Pancreas (tissue), 10 donors: ENCODE results near the gene ACAT2. TPM values are rescaled to one million over a fixed set of nuclear protein-coding genes. Genes with fewer than 3 reads are reported as not detected.

ENCODE experiments used
- ATAC-seq, 4 donors: fragments of 200-7000 bp; cut with Tn5 transposase; one replicate each; pipeline versions ENCODE4 v1.8.0 to v1.9.1; 2020; ENCODE audit warnings: mild to moderate bottlenecking in 4 of 4, moderate library complexity in 4 of 4
- DNase-seq, 6 donors: peaks; one replicate each; pipeline ENCODE4 v3.0.0-alpha.2; 2020
- FAIRE-seq: peaks from 2 replicates; lab custom pipeline; 2012; peaks lifted over from hg19 to GRCh38; lab: Jason Lieb, UNC
- H3K27ac ChIP-seq, 4 donors: fragments of 200-600 bp; sonication (generic); 1 replicate in 3 of 4; 2 replicates in 1 of 4; pipeline versions ENCODE4 v1.5.0 to v1.8.0; 2020
- H3K27me3 ChIP-seq, 4 donors: fragments of 200-600 bp; one replicate each; pipeline ENCODE4 v1.8.0; 2021
- H3K36me3 ChIP-seq, 3 donors: fragments of 200-600 bp; sonication (generic) in 1 of 3; one replicate each; pipeline versions ENCODE4 v1.5.0 to v1.8.0; 2020 to 2021
- H3K4me1 ChIP-seq, 3 donors: fragments of 200-600 bp; one replicate each; pipeline ENCODE4 v1.8.0; 2021
- H3K4me3 ChIP-seq, 4 donors: fragments of 200-600 bp; sonication (generic) in 2 of 4; one replicate each; pipeline versions ENCODE4 v1.5.0 to v1.8.0; 2020 to 2021
- H3K9me3 ChIP-seq, 4 donors: fragments of 200-600 bp; one replicate each; pipeline ENCODE4 v1.8.0; 2021
- CTCF ChIP-seq, 4 donors: fragments of 200-600 bp; sonication (generic) in 3 of 4; IDR thresholded peaks; one replicate each; pipeline versions ENCODE4 v1.5.0 to v1.8.0; 2021; ENCODE audit warnings: antibody characterized with exemption in 4 of 4
- WGBS, 2 donors: extraction: QIAGEN DNeasy Blood & Tissue Kit; methylation state at CpG; one replicate each; pipeline ENCODE4 v1.1.7; 2013; 5-methylcytosine and 5-hydroxymethylcytosine counted together
- intact Hi-C, 3 donors: fragments of 100-400 bp; cut with DNase I; formaldehyde crosslinking; loops; one replicate each; pipeline versions ENCODE4 v1.11.1 to v1.14.2; 2022
- polyA plus RNA-seq, 2 donors: library from polyadenylated mRNA; stranded (reverse); fragments of 200-250 nt; gene quantifications; one replicate each; pipeline ENCODE4 v1.2.3, GENCODE V29; 2013
- total RNA-seq, 6 donors: library from RNA; stranded (reverse); fragmentation: NEBNext Ultra II Directional in 4 of 6; extraction: Animal tissue kit (Norgen Biotek cat#: 25700) in 4 of 6; gene quantifications; one replicate each; pipeline versions ENCODE4 v1.2.1 to v1.2.4, GENCODE V29; 2021 to 2023
- donor health status: healthy with polysubstance abuse.
- donor health status: DM: no; HTN: no; CAD: no; lungs with moderate emphysema.
- donor health status: DM: no; HTN: no; CAD: no.
- donor health status: control.
- donor health status: control.
- donor health status: Bipolar disorder and iron deficiency.
- donor health status: DM: yes; HTN: yes; CAD: no.
- donor health status: DM: no; HTN: no; CAD: no.
- donor health status: DM: no; HTN: no; CAD: no.
- donor health status: DM: yes; HTN: yes; CAD: no.

Gene ACAT2
- total and polyA plus RNA-seq, 8 donors, result 3.3 to 10.1 (median 7.4) TPM

GRCh38 chr6:159806021-159806458 lies 44.2 kb downstream of the ACAT2 start:
- FAIRE-seq (no peak), ATAC-seq (no peak)
- WGBS, 2 donors, result 83 to 86% methylated on average over 9 of the region's 9 CpGs

GRCh38 chr6:159807150-159807858 lies 45.5 kb downstream of the ACAT2 start:
- no peak overlapping the region for H3K4me3 ChIP-seq
- intact Hi-C loops, result no loop called here
- H3K9me3 ChIP-seq, result no peaks in the 10 kb centered on the region
- no peaks in the 10 kb centered on the region for H3K27me3 ChIP-seq
- ATAC-seq, result peak; percentile 77 to 88 (median 83)
- H3K4me1 ChIP-seq, result peaks cover 0 to 6% (median 3%) of the 10 kb centered on the region in 3 donors
- H3K36me3 ChIP-seq, result no peaks in the 10 kb centered on the region
- TF ChIP-seq CTCF (IDR thresholded peaks at IDR 0.05), result no peak
- 52 to 71% methylated on average over 5 of the region's 5 CpGs for WGBS, 2 donors
- FAIRE-seq, result no peak
- H3K27ac ChIP-seq, result peak overlapping the region; percentile 38 to 70 (median 64)
- peak in 2 of 6 donors; percentile 37 to 46 for DNase-seq

More at GRCh38 chr6:159806021-159806458, 44.2 kb downstream of the ACAT2 start:
- peak in 1 of 6 donors; percentile 18 for DNase-seq
- no peak for TF ChIP-seq CTCF (IDR thresholded peaks at IDR 0.05)
- H3K27me3 ChIP-seq, result no peaks in the 10 kb centered on the region
- no peaks in the 10 kb centered on the region for H3K4me1 ChIP-seq
- H3K27ac ChIP-seq, result peak overlapping the region in 1 of 4 donors; percentile 70
- intact Hi-C loops, result no loop called here
- no peaks in the 10 kb centered on the region for H3K9me3 ChIP-seq
- no peaks in the 10 kb centered on the region for H3K36me3 ChIP-seq
- H3K4me3 ChIP-seq, result no peak overlapping the region

- ATAC-seq, result no peak
- Histone ChIP-seq H3K27ac (no peak overlapping the region), H3K4me1 (peaks cover 0 to 6% (median 3%) of the 10 kb centered on the region in 3 donors), H3K4me3 (no peak overlapping the region), H3K27me3 (no peaks in the 10 kb centered on the region), H3K36me3 (no peaks in the 10 kb centered on the region), H3K9me3 (no peaks in the 10 kb centered on the region)
- 79 to 83% methylated on average over 6 of the region's 6 CpGs for WGBS, 2 donors
- no peak for FAIRE-seq
- intact Hi-C loops, result no loop called here
- DNase-seq, result peak in 1 of 6 donors; percentile 25
- TF ChIP-seq CTCF (IDR thresholded peaks at IDR 0.05), result no peak
Measured at GRCh38 chr6:159808647-159809046, 46.8 kb downstream of the ACAT2 start.

- no peak for TF ChIP-seq CTCF (IDR thresholded peaks at IDR 0.05)
- H3K27ac ChIP-seq, result no peak overlapping the region
- no peaks in the 10 kb centered on the region for H3K9me3 ChIP-seq
- 87% methylated on average over 4 of the region's 4 CpGs for WGBS, 2 donors
- no peak for FAIRE-seq
- peaks cover 0 to 6% (median 3%) of the 10 kb centered on the region in 3 donors for H3K4me1 ChIP-seq
- intact Hi-C loops, result no loop called here
- H3K4me3 ChIP-seq, result no peak overlapping the region
- DNase-seq, result no peak
- ATAC-seq, result no peak
- no peaks in the 10 kb centered on the region for H3K27me3 ChIP-seq
- H3K36me3 ChIP-seq, result no peaks in the 10 kb centered on the region
Measured at GRCh38 chr6:159809149-159809548, 47.3 kb downstream of the ACAT2 start.

- FAIRE-seq, result no peak
- Histone ChIP-seq H3K36me3 (no peaks in the 10 kb centered on the region), H3K4me3 (no peak overlapping the region), H3K27me3 (no peaks in the 10 kb centered on the region), H3K27ac (no peak overlapping the region), H3K4me1 (peaks cover 0 to 6% (median 3%) of the 10 kb centered on the region in 3 donors), H3K9me3 (no peaks in the 10 kb centered on the region)
- 84 to 91% methylated on average over 9 of the region's 9 CpGs for WGBS, 2 donors
- DNase-seq, result no peak
- no peak for TF ChIP-seq CTCF (IDR thresholded peaks at IDR 0.05)
- intact Hi-C loops, result no loop called here
- ATAC-seq, result no peak
Measured at GRCh38 chr6:159813781-159814180, 51.9 kb downstream of the ACAT2 start.
